HFF-Myc (cell line): ENCODE results near the gene NQO2.

Source experiments
- DNase-seq: peaks from one replicate; pipeline ENCODE4 v3.0.0-alpha.2; 2011; ENCODE audit warnings: low read depth; ENCODE audit errors: extremely low read depth
- H3K4me3 ChIP-seq: replicated peaks from 2 replicates; pipeline ENCODE4 v1.5.1; 2011; ENCODE audit warnings: low read depth, mild to moderate bottlenecking, control low read depth, low read length
- CTCF ChIP-seq: IDR thresholded peaks from 2 replicates; pipeline ENCODE4 v1.5.1; 2012; ENCODE audit warnings: mild to moderate bottlenecking, low read depth, low read length, control low read depth; ENCODE audit errors: missing control alignments

The NQO2 gene

GRCh38 chr6:3035397-3035796 is 35.7 kb downstream of the NQO2 start:
- H3K4me3 ChIP-seq: no peak overlapping the region
- DNase-seq: no peak
- TF ChIP-seq CTCF: no peak

GRCh38 chr6:3036861-3037637 is 37.4 kb downstream of the NQO2 start:
- no peak overlapping the region for H3K4me3 ChIP-seq
- DNase-seq: no peak
- TF ChIP-seq CTCF: no peak

- no peak for TF ChIP-seq CTCF
- DNase-seq: no peak
- H3K4me3 ChIP-seq: no peak overlapping the region
These were observed 38.1 kb downstream of the NQO2 start for GRCh38 chr6:3037638-3038365.

GRCh38 chr6:3039384-3039783 is 39.7 kb downstream of the NQO2 start:
- no peak overlapping the region for H3K4me3 ChIP-seq
- TF ChIP-seq CTCF: no peak
- no peak for DNase-seq

- no peak for DNase-seq
- TF ChIP-seq CTCF: no peak
These were observed 41.5 kb downstream of the NQO2 start for GRCh38 chr6:3041147-3041546.

GRCh38 chr6:3041606-3042005 is 41.9 kb downstream of the NQO2 start:
- DNase-seq: no peak
- H3K4me3 ChIP-seq: no peak overlapping the region
- TF ChIP-seq CTCF: no peak

More at GRCh38 chr6:3041147-3041546, 41.5 kb downstream of the NQO2 start:
- H3K4me3 ChIP-seq: no peak overlapping the region
